Heart left ventricle (tissue), 13 donors: ENCODE results near the gene SIM1.

Experiments
- POLR2A ChIP-seq, 2 donors: fragments of 450-650 bp; IDR thresholded peaks; one replicate each; pipeline ENCODE4 v1.6.1; 2017; ENCODE audit warnings: antibody characterized with exemption in 2 of 2, mild to moderate bottlenecking in 2 of 2, moderate library complexity in 2 of 2
- TF ChIP-seq, protein P1 (sequence below), 12 donors: fragments of 200-600 bp; sonication (generic) in 4 of 12; IDR thresholded peaks; one replicate each; pipeline versions ENCODE4 v1.5.0 to v1.8.0; 2018 to 2022; ENCODE audit warnings: antibody characterized with exemption in 12 of 12, mild to moderate bottlenecking in 5 of 12
- donor health status: ischemic (EF 13 %, LVEDD 7.1; RV severe dilation, severe dysfunction).
- donor health status: DM: no; HTN: yes; CAD: no.
- donor health status: DM: no; HTN: no; CAD: no.
- donor health status: ischemic (EF 25% LVEDD 6.9; RV normal size, moderate dysfunction).
- donor health status: ischemic (EF 25% LVEDD 5.7; RV mildly dilated, moderate dysfunction).
- donor health status: ischemic (EF 35%, LVEDD 5.7; RV mildly dilated, moderate dysfunction).
- donor health status: nonischemic (EF 11% LVEDD 7.7; RV severe dilation, severe dysfunction).
- donor health status: DM: yes; HTN: yes; CAD: no.
- donor health status: PGD.
- donor health status: ischemic (EF 29% LVEDD 5.4; RV normal size, mild dysfunction).
- donor health status: nonischemic (EF 23%, LVEDD 6.1; RV moderate dilation, normal function).

DNA sequence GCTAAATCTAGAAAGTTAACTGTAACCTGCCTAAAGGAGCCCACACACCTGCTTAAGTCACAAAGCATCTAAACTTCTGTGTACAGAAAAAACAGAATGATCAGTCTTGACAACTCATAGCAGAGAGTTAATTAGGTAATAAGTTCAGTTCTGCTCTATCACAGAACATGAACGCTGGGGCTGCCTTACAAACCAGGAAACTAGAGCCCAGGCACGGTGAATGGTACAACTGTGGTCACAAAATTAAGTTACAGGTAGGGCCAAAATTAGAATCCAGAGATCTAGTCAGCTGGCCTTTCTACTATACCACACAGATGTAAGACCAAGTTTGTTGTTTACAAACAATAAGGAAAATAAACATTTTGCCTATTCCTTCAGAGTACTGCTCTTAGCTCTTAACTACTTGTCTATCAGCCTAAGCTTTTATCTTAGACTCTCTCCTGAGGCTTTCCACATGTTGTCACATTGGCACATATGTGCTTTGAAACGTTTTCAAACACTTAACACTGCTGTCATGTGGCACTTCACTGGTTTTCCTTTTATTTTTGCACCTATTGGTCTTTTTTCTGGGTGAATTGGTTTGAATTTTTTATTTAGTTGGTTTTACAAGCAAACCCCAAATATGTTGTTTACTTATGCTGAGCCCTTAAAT, 75.7 kb downstream of the SIM1 start:
- TF ChIP-seq, protein P1, sequence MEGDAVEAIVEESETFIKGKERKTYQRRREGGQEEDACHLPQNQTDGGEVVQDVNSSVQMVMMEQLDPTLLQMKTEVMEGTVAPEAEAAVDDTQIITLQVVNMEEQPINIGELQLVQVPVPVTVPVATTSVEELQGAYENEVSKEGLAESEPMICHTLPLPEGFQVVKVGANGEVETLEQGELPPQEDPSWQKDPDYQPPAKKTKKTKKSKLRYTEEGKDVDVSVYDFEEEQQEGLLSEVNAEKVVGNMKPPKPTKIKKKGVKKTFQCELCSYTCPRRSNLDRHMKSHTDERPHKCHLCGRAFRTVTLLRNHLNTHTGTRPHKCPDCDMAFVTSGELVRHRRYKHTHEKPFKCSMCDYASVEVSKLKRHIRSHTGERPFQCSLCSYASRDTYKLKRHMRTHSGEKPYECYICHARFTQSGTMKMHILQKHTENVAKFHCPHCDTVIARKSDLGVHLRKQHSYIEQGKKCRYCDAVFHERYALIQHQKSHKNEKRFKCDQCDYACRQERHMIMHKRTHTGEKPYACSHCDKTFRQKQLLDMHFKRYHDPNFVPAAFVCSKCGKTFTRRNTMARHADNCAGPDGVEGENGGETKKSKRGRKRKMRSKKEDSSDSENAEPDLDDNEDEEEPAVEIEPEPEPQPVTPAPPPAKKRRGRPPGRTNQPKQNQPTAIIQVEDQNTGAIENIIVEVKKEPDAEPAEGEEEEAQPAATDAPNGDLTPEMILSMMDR (IDR thresholded peaks at IDR 0.05) = no peak
- TF ChIP-seq POLR2A (IDR thresholded peaks at IDR 0.05) = no peak
